ENCODE measurements around the gene FOXE1.

Gene FOXE1

DNA sequence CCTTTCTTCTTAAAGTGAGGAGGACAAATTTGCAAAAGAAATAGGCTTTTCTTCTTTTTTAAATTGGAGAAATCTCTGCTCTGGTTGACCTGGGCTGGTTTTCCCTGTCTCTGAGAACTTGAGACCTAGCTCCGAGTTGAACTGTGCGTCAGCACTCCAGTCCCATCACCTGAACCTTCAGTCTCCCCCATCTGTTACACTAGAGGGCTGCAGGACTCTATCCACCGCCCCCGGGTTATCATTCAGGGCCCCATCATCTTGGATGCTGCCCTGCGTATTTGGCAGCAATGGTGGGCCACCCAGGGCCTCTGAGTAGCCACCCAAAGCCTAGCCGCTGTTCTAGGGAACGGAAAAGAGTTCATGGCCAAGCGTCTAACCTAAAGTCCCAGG, 2.5 kb downstream of the FOXE1 start:
- H3K4me3 ChIP-seq (ENCODE audit: low read depth, low read length) = no peak overlapping the region
- no peaks in the 10 kb centered on the region for H3K9me3 ChIP-seq (ENCODE audit: control insufficient read depth, insufficient read depth, low read depth, low read length)
- H3K36me3 ChIP-seq (ENCODE audit: control insufficient read depth in 2 of 2, insufficient read depth in 1 of 2, low read length in 2 of 2) = no peaks in the 10 kb centered on the region
- no peaks in the 10 kb centered on the region for H3K4me1 ChIP-seq (ENCODE audit: control insufficient read depth, insufficient read depth, low read length)
- H3K27ac ChIP-seq (ENCODE audit: extremely low read depth, low read depth, low read length) = no peak overlapping the region
- TF ChIP-seq REPIN1 (tag by site-specific recombination; IDR thresholded peaks at IDR 0.05; ENCODE audit: low read depth) = no peak
- TF ChIP-seq ZNF266 (tag by site-specific recombination; IDR thresholded peaks at IDR 0.05; ENCODE audit: low read depth) = no peak
- no peak for TF ChIP-seq SALL2 (tag by site-specific recombination; IDR thresholded peaks at IDR 0.05; ENCODE audit: borderline replicate concordance)
- no peak for TF ChIP-seq ZNF169 (tag by site-specific recombination; IDR thresholded peaks at IDR 0.05)
- TF ChIP-seq, protein P1, sequence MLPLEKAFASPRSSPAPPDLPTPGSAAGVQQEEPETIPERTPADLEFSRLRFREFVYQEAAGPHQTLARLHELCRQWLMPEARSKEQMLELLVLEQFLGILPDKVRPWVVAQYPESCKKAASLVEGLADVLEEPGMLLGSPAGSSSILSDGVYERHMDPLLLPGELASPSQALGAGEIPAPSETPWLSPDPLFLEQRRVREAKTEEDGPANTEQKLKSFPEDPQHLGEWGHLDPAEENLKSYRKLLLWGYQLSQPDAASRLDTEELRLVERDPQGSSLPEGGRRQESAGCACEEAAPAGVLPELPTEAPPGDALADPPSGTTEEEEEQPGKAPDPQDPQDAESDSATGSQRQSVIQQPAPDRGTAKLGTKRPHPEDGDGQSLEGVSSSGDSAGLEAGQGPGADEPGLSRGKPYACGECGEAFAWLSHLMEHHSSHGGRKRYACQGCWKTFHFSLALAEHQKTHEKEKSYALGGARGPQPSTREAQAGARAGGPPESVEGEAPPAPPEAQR (tag by site-specific recombination; IDR thresholded peaks at IDR 0.05) = no peak
- no peak for TF ChIP-seq ZNF571 (tag by site-specific recombination; IDR thresholded peaks at IDR 0.05)
- no peak for TF ChIP-seq ZNF391 (tag by site-specific recombination; IDR thresholded peaks at IDR 0.05; ENCODE audit: borderline replicate concordance, low read depth)
- no peak for TF ChIP-seq ZNF426 (tag by site-specific recombination; IDR thresholded peaks at IDR 0.05)
- TF ChIP-seq ZNF24 (tag by site-specific recombination; IDR thresholded peaks at IDR 0.05) = no peak
- no peak for TF ChIP-seq ZNF791 (tag by site-specific recombination; IDR thresholded peaks at IDR 0.05)
- TF ChIP-seq SETDB1 (IDR thresholded peaks at IDR 0.05; ENCODE audit: insufficient read length, low read length) = no peak
- no peak for TF ChIP-seq ZNF596 (tag by site-specific recombination; IDR thresholded peaks at IDR 0.05)
- TF ChIP-seq ZNF324 (tag by site-specific recombination; IDR thresholded peaks at IDR 0.05) = no peak
- TF ChIP-seq ZNF112 (tag by site-specific recombination; IDR thresholded peaks at IDR 0.05) = no peak
- no peak for TF ChIP-seq ZIC2 (tag by site-specific recombination; IDR thresholded peaks at IDR 0.05)
- no peak for TF ChIP-seq SP7 (tag by site-specific recombination; IDR thresholded peaks at IDR 0.05)
- ChIA-PET POLR2A (no interaction called here), CTCF (no interaction called here)

DNA sequence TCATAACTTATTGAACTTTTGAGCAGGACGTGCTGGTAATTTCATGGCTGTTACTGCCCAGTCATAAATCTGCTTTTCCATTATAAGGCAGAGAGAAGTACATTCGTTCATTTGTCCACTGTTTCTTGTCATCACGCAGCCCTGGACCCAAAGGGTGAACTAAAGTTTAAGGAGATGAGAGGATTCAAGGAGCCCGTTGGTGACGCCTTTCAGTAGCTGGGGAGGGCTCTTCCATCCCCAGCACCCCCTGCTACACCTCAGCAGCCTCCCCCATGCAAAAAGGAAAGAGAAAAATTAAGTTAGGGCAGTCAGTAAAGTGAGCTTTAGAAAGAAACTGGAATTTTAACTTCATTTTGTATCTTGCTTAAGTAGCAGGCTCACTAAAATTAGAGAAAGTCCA, 2.9 kb downstream of the FOXE1 start:
- TF ChIP-seq, protein P2, sequence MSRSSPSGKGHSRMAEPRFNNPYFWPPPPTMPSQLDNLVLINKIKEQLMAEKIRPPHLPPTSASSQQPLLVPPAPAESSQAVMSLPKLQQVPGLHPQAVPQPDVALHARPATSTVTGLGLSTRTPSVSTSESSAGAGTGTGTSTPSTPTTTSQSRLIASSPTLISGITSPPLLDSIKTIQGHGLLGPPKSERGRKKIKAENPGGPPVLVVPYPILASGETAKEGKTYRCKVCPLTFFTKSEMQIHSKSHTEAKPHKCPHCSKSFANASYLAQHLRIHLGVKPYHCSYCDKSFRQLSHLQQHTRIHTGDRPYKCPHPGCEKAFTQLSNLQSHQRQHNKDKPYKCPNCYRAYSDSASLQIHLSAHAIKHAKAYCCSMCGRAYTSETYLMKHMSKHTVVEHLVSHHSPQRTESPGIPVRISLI (tag by site-specific recombination; IDR thresholded peaks at IDR 0.05) = no peak
- TF ChIP-seq, protein P3, sequence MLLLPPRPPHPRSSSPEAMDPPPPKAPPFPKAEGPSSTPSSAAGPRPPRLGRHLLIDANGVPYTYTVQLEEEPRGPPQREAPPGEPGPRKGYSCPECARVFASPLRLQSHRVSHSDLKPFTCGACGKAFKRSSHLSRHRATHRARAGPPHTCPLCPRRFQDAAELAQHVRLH (tag by site-specific recombination; IDR thresholded peaks at IDR 0.05) = no peak
- TF ChIP-seq ZNF223 (tag by site-specific recombination; IDR thresholded peaks at IDR 0.05) = no peak
- no peak for TF ChIP-seq ZNF777 (tag by site-specific recombination; IDR thresholded peaks at IDR 0.05; ENCODE audit: borderline replicate concordance)
- no peak for TF ChIP-seq MZF1 (tag by site-specific recombination; IDR thresholded peaks at IDR 0.05; ENCODE audit: borderline replicate concordance)
- TF ChIP-seq, protein P4, sequence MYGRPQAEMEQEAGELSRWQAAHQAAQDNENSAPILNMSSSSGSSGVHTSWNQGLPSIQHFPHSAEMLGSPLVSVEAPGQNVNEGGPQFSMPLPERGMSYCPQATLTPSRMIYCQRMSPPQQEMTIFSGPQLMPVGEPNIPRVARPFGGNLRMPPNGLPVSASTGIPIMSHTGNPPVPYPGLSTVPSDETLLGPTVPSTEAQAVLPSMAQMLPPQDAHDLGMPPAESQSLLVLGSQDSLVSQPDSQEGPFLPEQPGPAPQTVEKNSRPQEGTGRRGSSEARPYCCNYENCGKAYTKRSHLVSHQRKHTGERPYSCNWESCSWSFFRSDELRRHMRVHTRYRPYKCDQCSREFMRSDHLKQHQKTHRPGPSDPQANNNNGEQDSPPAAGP (tag by site-specific recombination; IDR thresholded peaks at IDR 0.05) = no peak
- TF ChIP-seq, protein P5, sequence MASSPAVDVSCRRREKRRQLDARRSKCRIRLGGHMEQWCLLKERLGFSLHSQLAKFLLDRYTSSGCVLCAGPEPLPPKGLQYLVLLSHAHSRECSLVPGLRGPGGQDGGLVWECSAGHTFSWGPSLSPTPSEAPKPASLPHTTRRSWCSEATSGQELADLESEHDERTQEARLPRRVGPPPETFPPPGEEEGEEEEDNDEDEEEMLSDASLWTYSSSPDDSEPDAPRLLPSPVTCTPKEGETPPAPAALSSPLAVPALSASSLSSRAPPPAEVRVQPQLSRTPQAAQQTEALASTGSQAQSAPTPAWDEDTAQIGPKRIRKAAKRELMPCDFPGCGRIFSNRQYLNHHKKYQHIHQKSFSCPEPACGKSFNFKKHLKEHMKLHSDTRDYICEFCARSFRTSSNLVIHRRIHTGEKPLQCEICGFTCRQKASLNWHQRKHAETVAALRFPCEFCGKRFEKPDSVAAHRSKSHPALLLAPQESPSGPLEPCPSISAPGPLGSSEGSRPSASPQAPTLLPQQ (tag by site-specific recombination; IDR thresholded peaks at IDR 0.05) = no peak
- TF ChIP-seq, protein P6, sequence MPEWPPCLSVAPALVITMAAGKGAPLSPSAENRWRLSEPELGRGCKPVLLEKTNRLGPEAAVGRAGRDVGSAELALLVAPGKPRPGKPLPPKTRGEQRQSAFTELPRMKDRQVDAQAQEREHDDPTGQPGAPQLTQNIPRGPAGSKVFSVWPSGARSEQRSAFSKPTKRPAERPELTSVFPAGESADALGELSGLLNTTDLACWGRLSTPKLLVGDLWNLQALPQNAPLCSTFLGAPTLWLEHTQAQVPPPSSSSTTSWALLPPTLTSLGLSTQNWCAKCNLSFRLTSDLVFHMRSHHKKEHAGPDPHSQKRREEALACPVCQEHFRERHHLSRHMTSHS (tag by site-specific recombination; IDR thresholded peaks at IDR 0.05) = no peak
- Histone ChIP-seq H3K9me3 (ENCODE audit: control insufficient read depth, insufficient read depth, low read depth, low read length) (no peaks in the 10 kb centered on the region), H3K4me1 (ENCODE audit: control insufficient read depth, insufficient read depth, low read length) (no peaks in the 10 kb centered on the region), H3K4me3 (ENCODE audit: low read depth, low read length) (no peak overlapping the region), H3K27ac (ENCODE audit: extremely low read depth, low read depth, low read length) (no peak overlapping the region), H3K36me3 (ENCODE audit: control insufficient read depth in 2 of 2, insufficient read depth in 1 of 2, low read length in 2 of 2) (no peaks in the 10 kb centered on the region)
- POLR2A ChIA-PET = no interaction called here
- CTCF ChIA-PET = no interaction called here

Measured in HEK293 (cell line).